ENCODE results near the gene ST3GAL3. TPM values are rescaled to one million over a fixed set of nuclear protein-coding genes. Genes with fewer than 3 reads are reported as not detected.
A peak's percentile ranks its signal among the peaks of the same experiment; 100 is the strongest.

The ST3GAL3 gene
- polyA plus RNA-seq, 2 of the 4 experiments (the other 2 are of a cell fraction) = 2.5 to 4.0 TPM

GRCh38 chr1:43822040-43822690 lies 114.8 kb downstream of the ST3GAL3 start:
- CTCF ChIA-PET = interaction anchor here (1.3 kb wide), 1 partner anchor 8 kb away, joined by 4 read pairs; no protein-coding TSS in a partner anchor
- POLR2A ChIA-PET = no interaction called here
- peaks cover 13% of the 10 kb centered on the region; the same call in 1 of the 3 replicates for H3K9me3 ChIP-seq
- H3K4me1 ChIP-seq = peaks cover 16% of the 10 kb centered on the region
- WGBS (ENCODE audit: missing lambda C conversion rate) = 0% methylated on average over 3 of the region's 3 CpGs
- FAIRE-seq = no peak
- H3K4me2 ChIP-seq = peak overlapping the region; percentile 42
- H3K4me3 ChIP-seq = no peak overlapping the region
- peak overlapping the region; percentile 67 to 78 for H3K27ac ChIP-seq
- DNase-seq (ENCODE audit: low read depth in 1 of 2, low spot score in 1 of 2) = peak; percentile 71 to 85
- peak; percentile 92 to 93 for ATAC-seq
- no peak for TF ChIP-seq RARB (CRISPR knock-in tag; IDR thresholded peaks at IDR 0.05)
- TF ChIP-seq FOSL2 (IDR thresholded peaks at IDR 0.05) = peak; percentile 75
- peak; percentile 96 for TF ChIP-seq FOSL2 (CRISPR knock-in tag; IDR thresholded peaks at IDR 0.05)
- TF ChIP-seq MYC (IDR thresholded peaks at IDR 0.05; ENCODE audit: borderline replicate concordance, low read length) = 0 out of 2 replicates have a peak, but pooled peaks have one; percentile 35
- TF ChIP-seq CEBPB (IDR thresholded peaks at IDR 0.05) = 0 out of 4 replicates have a peak, but pooled peaks of 1 of the 2 experiments have one; percentile 10
- TF ChIP-seq E2F6 (IDR thresholded peaks at IDR 0.05; ENCODE audit: borderline replicate concordance, low read depth) = peak; percentile 73
- TF ChIP-seq HMGXB4 (CRISPR knock-in tag; IDR thresholded peaks at IDR 0.05; ENCODE audit: borderline replicate concordance) = no peak
- TF ChIP-seq JUNB (IDR thresholded peaks at IDR 0.05) = peak; percentile 66; the same call in 1 of the 2 replicates
- TF ChIP-seq, protein P1, sequence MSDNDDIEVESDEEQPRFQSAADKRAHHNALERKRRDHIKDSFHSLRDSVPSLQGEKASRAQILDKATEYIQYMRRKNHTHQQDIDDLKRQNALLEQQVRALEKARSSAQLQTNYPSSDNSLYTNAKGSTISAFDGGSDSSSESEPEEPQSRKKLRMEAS (IDR thresholded peaks at IDR 0.05) = peak; percentile 92
- TF ChIP-seq JUN (IDR thresholded peaks at IDR 0.05) = 0 out of 5 replicates have a peak, but pooled peaks of 1 of the 2 experiments have one; percentile 39
- TF ChIP-seq NPAS2 (CRISPR knock-in tag; IDR thresholded peaks at IDR 0.05; ENCODE audit: borderline replicate concordance) = no peak
- TF ChIP-seq USF2 (IDR thresholded peaks at IDR 0.05) = peak; percentile 35; the same call in 1 of the 2 replicates

GRCh38 chr1:43824795-43825194 lies 117.5 kb downstream of the ST3GAL3 start:
- Histone ChIP-seq H3K27ac (no peak overlapping the region), H3K4me3 (no peak overlapping the region), H3K4me2 (no peak overlapping the region), H3K9me3 (no peaks in the 10 kb centered on the region), H3K4me1 (peaks cover 18% of the 10 kb centered on the region)
- ATAC-seq = no peak
- DNase-seq (ENCODE audit: low read depth in 1 of 2, low spot score in 1 of 2) = no peak
- WGBS (ENCODE audit: missing lambda C conversion rate) = 100% methylated on average over 1 of the region's 1 CpG
- CTCF ChIA-PET = interaction anchor here (1.1 kb wide), 1 partner anchor 13 kb away, joined by 4 read pairs; no protein-coding TSS in a partner anchor
- no peak for TF ChIP-seq E2F6 (IDR thresholded peaks at IDR 0.05; ENCODE audit: borderline replicate concordance, low read depth)
- TF ChIP-seq CBX8 (IDR thresholded peaks at IDR 0.05) = no peak
- no peak for TF ChIP-seq NFE2L2 (conservative IDR thresholded peaks at IDR 0.05; ENCODE audit: low read length)
- TF ChIP-seq KDM5A (IDR thresholded peaks at IDR 0.05) = no peak
- no peak for TF ChIP-seq BHLHE40 (IDR thresholded peaks at IDR 0.05; ENCODE audit: low read depth, low read length)
- no peak for TF ChIP-seq EHF (CRISPR knock-in tag; IDR thresholded peaks at IDR 0.05)
- no peak for TF ChIP-seq RCOR1 (IDR thresholded peaks at IDR 0.05; ENCODE audit: low read depth, low read length)
- TF ChIP-seq HEYL (CRISPR knock-in tag; IDR thresholded peaks at IDR 0.05) = no peak
- no peak for TF ChIP-seq CTCF (IDR thresholded peaks at IDR 0.05)
- TF ChIP-seq ZFP36 (IDR thresholded peaks at IDR 0.05; ENCODE audit: borderline replicate concordance, partially characterized antibody) = no peak
- TF ChIP-seq FOXS1 (CRISPR knock-in tag; IDR thresholded peaks at IDR 0.05) = no peak
- TF ChIP-seq HDAC2 (IDR thresholded peaks at IDR 0.05) = no peak
- no peak for TF ChIP-seq RARB (CRISPR knock-in tag; IDR thresholded peaks at IDR 0.05)
- no peak for TF ChIP-seq FOSB (CRISPR knock-in tag; IDR thresholded peaks at IDR 0.05)
- TF ChIP-seq ZC3H11A (IDR thresholded peaks at IDR 0.05) = no peak
- POLR2A ChIA-PET = no interaction called here
- no peak for FAIRE-seq
